GM18907 (cell line): Measurements from ENCODE around the gene GGA3.
"Not testable (repeated sequence)": the region's sequence is repeated elsewhere in the genome, so short reads cannot be mapped to it uniquely, and the experiment has no call there.

Experiments used
- ATAC-seq: cut with Tn5 transposase; IDR thresholded peaks from one replicate; pipeline ENCODE4 v1.9.1; 2021; ENCODE audit warnings: mild to moderate bottlenecking, moderate library complexity; ENCODE audit not compliant: unreplicated experiment

The GGA3 gene

DNA sequence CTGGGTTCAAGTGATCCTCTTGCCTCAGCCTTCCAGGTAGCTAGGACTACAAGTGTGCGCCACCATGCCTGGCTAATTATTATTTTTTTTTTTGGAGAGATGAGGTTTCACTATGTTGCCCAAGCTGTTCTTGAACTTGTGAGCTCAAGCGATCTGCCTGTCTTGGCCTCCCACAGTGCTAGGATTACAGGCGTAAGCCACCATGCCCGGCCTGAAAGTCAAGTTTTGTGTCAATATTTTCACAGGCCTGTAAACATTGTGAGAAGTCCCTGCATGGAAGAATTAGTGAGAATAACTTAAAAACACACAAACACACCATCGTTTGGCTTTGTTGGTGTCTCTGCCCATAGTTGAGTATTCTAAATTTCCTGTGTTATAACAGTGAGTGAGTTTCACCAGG is 33.7 kb downstream of the GGA3 start:
- no peak for ATAC-seq

DNA sequence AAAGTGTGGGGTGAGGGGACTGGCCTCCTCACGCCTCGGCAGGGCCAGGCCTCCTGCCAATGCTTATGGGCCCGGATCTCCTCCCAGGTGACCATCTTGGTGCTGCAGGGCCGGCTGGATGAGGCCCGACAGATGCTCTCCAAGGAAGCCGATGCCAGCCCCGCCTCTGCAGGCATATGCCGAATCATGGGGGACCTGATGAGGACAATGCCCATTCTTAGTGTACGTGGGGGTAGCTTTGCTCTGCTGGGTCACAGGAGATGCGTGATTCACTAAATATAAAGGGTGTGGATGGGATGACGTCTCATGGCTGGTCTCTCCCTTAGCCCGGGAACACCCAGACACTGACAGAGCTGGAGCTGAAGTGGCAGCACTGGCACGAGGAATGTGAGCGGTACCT is 36.4 kb downstream of the GGA3 start:
- no peak for ATAC-seq

DNA sequence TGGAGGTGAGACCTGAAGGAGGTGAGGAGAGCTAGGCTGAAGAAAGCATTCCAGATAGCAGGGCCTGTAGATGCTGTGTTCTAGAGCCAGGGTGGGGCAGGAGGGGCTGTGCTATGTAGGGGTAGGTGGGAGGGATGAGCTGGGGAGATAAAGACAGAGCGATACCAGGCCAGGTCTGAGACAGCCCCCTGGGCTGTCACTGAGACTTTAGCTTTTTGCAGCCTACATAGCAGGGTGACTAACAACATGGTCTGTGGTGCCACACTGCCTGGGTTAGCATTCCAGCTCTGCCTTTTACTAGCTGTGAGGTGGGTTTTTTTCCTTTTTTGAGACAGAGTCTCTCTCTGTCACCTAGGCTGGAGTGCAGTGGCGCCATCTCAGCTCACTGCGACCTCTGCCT is 41.6 kb downstream of the GGA3 start:
- no peak for ATAC-seq

DNA sequence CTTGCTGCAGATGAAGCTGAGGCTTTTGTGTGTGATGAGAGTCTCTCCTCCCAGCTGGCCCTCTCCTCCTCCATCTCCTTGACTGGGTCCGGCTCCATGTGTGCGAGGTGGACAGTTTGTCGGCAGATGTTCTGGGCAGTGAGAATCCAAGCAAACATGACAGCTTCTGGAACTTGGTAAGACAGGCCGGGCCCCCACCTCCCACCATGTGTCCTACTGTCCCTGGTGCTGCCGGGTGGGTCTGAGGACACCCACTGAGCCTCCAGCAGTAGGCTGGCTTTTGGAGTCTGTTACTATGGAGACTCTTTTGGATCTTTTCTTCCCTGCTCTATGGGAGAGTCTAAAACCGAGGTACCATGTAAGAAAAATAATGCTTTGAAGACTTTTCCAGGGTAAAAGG is 43.3 kb downstream of the GGA3 start:
- no peak for ATAC-seq

DNA sequence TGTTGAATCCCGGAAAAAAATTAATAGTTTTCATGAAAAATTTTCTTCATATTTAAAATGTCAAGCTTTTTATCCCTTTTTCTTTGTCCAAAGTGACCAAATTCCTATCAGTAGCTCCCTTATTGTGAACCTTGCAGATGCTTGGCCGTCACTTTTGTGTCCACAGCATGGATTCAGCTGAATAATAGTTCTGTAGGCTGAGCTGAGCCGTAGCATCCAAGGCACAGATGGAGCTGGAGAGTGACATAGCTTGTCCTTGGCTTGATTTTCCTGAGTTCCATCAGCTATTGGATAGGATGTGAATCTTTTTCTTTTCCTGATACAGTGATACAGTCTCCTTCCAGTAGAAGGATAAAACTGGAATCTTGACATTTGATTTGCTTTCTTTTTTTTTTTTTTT is 52.3 kb downstream of the GGA3 start:
- ATAC-seq, result no peak

DNA sequence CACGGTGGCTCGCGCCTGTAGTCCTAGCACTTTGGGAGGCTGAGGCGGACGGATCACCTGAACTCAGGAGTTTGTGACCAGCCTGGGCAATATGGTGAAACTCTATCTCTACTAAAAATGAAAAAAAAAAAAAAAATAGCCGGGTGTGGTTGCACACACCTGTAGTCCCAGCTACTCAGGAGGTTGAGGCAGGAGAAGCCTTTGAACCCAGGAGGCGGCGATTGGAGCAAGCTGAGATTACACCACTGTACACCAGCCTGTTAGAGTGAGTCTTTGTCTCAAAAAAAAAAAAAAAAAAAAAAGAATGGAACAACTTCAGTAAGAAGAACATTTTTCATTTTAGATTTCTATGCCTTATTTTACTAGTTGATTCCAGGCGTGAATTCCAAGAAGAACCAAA is 53.2 kb downstream of the GGA3 start:
- ATAC-seq, result no peak

DNA sequence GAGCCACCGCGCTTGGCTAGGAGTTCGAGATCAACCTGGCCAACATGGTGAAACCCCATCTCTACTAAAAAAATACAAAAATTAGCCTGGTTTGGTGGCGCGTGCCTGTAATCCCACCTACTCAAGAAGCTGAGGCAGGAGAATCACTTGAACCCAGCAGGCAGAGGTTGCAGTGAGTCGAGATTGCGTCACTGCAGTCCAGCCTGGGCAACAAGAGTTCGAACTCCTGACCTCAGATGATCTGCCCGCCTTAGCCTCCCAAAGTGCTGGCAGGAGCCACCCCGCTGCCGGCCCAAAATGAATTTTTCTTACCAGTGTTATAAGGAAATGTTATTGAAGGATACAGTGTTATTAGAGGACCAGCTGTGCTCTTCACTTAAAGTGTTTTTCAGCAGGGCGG is 53.6 kb downstream of the GGA3 start:
- ATAC-seq, result no peak

DNA sequence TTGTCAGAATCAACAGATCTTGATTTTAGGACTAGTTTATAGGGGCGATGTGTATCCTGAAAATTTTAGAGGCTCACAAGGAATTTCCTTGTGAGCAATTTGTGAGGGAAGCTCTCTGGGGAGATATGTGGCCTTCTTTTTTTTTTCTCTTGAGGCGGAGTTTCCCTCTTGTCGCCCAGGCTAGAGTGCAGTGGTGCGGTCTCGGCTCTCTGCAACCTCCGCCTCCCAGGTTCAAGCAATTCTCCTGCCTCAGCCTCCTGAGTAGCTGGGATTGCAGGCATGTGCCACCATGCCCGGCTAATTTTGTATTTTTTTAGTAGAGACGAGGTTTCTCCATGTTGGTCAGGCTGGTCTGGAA is 54.4 kb downstream of the GGA3 start:
- ATAC-seq, result not testable (repeated sequence)

DNA sequence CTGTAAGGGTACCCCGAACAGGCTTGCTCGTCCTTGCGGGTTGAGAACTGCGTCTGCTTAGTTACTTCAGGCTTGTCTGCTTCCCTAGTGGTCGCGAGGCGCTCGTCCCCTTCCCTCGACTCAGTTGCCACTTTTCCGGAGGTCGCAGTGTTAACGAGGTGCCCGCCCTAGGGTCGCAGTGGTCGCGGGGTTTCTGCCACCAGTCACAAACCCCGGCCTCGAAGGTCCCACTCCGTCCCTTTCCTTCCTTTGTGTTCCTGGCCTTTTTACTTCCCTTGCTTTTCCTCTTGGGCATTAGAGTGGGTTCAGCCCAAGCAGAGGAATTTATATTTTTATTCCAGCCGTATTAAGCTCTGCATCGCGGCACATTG is 55.6 kb downstream of the GGA3 start:
- no peak for ATAC-seq

DNA sequence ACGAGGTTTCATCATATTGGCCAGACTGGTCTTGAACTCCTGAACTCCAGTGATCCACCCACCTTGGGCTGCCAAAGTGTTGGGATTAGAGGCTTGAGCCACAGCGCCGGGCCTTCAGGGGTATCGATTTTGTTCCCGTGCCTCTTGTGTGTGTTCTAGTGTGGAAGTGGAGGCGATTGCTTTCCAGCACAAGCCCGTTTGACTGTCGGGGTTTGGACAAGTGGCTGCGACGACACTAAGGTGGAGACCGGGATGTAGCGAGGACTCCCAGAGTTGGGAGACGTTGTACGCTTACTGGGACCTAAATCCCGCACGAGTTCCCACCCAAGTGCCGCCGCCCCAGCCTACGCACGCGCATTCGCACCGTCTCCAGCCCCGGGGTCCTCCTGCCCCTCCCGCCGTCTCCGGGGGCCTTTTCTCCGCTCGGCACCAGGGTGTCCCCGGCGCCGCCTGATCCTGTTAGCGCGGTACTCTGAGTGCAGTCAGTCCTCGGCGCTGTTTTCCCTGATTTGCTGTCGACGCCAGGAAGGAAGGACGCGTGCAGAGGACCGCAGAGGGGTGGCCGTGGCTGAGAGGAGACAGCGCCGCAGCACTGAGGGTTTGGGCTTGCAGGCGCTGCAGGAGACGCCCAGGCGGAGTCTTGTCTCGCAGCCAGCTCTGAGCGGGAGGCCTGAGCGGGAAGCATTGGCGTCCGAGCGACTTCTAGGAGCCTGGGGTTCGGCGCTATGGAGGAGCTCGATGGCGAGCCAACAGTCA is 56.2 kb downstream of the GGA3 start, which contains the start of gene NUP85:
TSS of gene NUP85 (plus strand) at position 643 of the 756 bp plus-strand sequence. CDS start at position 726, 83 bp downstream.
- ATAC-seq, result peak; percentile 78

DNA sequence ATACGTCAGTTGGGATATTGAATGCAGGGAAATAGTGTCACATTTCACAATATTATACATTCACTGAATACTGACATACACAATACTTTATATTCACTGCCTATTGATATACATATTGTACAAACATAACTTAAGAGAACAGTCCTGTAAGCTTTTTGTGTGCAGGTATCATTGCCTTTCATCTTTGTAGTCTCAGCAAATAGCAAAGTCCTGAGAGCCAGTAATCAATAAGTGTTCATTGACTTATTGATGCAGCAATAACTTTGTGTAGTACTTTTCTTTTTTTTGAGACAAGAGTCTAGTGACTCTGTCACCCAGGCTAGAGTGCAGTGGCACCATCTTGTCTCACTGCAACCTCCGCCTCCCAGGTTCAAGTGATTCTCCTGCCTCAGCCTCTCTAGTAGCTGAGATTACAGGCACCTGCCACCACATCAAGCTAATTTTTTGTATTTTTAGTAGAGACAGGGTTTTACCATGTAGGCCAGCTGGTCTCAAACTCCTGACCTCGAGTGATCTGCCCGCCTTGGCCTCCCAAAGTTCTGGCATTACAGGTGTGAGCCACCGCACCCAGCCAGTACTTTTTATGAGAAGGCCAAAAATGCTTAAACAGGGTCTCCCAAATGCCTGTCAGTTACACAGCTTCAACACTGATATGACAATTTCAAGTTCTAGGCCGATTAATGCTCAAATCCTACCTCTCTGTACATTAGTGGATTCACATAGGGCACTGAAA is 61.4 kb downstream of the GGA3 start:
- ATAC-seq, result no peak

DNA sequence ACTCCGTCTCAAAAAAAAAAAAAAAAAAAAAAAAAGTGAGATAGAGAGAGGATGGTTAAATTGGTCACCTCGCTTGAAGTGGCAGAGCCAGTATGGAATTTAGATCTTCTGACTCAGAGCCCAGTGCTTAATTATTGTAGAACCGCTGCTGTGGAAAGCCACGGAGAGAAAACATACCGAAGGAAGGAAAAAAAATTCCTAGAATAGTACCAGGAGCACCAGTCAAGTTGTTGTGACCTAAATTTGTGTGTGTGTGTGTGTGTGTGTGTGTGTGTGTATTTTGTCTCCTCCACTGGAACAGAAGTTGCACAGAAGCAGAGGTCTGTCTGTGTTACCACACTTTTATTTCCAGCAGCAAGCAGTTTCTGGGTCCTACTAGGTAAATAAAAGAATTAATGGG is 66.5 kb downstream of the GGA3 start:
- ATAC-seq, result no peak

DNA sequence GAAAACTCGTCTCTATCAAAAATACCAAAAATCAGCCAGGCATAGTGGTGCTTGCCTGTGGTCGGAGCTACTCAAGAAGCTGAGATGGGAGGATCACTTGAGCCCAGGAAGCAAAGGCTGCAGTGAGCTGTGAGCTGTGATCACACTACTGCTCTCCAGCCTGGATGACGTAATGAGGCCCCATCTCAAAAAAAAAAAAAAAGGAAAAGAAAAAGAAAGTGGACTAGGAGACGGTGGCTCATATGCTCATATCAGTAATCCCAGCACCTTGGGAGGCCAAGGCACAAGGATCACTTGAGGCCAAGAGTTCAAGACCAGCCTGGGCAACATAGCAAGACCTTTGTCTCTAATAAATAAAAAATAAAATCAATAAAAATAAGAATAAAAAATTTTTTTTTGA is 69.8 kb downstream of the GGA3 start:
- no peak for ATAC-seq

DNA sequence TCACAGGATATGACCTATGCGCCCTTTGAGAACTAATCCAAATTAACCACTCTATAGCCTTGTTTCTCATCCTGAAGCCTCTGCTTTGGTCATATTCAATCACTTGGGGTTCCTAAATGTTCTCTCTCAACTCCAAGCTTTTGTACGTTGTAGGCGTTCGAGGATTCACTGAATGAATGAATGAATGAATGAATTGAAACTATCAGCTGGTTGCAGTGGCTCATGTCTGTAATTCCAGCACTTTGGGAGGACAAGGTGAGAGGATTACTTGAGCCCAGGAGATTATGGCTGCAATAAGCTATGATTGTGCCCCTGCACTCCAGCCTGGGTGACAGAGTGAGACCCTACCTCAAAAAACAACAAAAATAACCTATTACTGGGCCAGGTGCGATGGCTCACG is 72.8 kb downstream of the GGA3 start:
- ATAC-seq, result no peak
